GM12874 (cell line): Measurements from ENCODE around the gene DIS3L2.

Source experiments
- CTCF ChIP-seq: IDR thresholded peaks from 2 replicates; pipeline ENCODE4 v1.5.1; 2011; ENCODE audit warnings: low read depth, mild to moderate bottlenecking, control low read depth, low read length, moderate library complexity; ENCODE audit not compliant: insufficient read depth

Gene DIS3L2

GRCh38 chr2:231988179-231988866 is 26.8 kb downstream of the DIS3L2 start:
- no peak for TF ChIP-seq CTCF

- TF ChIP-seq CTCF: no peak
Measured at GRCh38 chr2:231991664-231992063, 30.2 kb downstream of the DIS3L2 start.

- TF ChIP-seq CTCF: no peak
Measured at GRCh38 chr2:231992888-231993287, 31.4 kb downstream of the DIS3L2 start.

- TF ChIP-seq CTCF: no peak
Measured at GRCh38 chr2:231996797-231997540, 35.5 kb downstream of the DIS3L2 start.

- TF ChIP-seq CTCF: no peak
Measured at GRCh38 chr2:231998046-231998445, 36.5 kb downstream of the DIS3L2 start.

GRCh38 chr2:232000439-232000838 is 38.9 kb downstream of the DIS3L2 start:
- no peak for TF ChIP-seq CTCF

- no peak for TF ChIP-seq CTCF
Measured at GRCh38 chr2:232001073-232001472, 39.6 kb downstream of the DIS3L2 start.
